A549 (cell line): ENCODE data around the gene ACTN1. TPM values are rescaled to one million over a fixed set of nuclear protein-coding genes. Genes with fewer than 3 reads are reported as not detected.

Source experiments
- ATAC-seq, 2 experiments: fragments of 200-7000 bp in 1 of 2; fragments of >200 bp in 1 of 2; cut with Nextera tagmentation in 1 of 2; cut with Tn5 transposase in 1 of 2; 3 replicates each; pipeline versions ENCODE4 v1.8.0 to v1.9.1; 2018 to 2020; ENCODE audit warnings: mild to moderate bottlenecking in 1 of 2, moderate library complexity in 1 of 2
- CTCF ChIA-PET: fragments of 300-600 bp; sonication (Branson Sonifier 250); formaldehyde crosslinking; extraction: SDS; loops from one replicate; lab custom pipeline; 2021; ENCODE audit warnings: antibody characterized with exemption, inconsistent platforms; lab: Yijun Ruan, JAX
- POLR2A ChIA-PET: fragments of 350-600 bp; formaldehyde crosslinking; extraction: SDS; loops from one replicate; lab custom pipeline; 2021; ENCODE audit warnings: antibody characterized with exemption, inconsistent platforms; lab: Yijun Ruan, JAX
- DNase-seq, 2 experiments: peaks; one replicate each; pipeline versions ENCODE4 v3.0.0 to v3.0.0-alpha.2; 2011 to 2016; ENCODE audit warnings: low read depth in 1 of 2, low spot score in 1 of 2
- FAIRE-seq: peaks from 2 replicates; lab custom pipeline; 2011; peaks lifted over from hg19 to GRCh38; lab: Jason Lieb, UNC
- H3K27ac ChIP-seq, 2 experiments: fragments of >200 bp; sonication (Bioruptor Twin); formaldehyde crosslinking; 3 replicates each; pipeline ENCODE4 v1.5.1; 2016 to 2017
- H3K4me1 ChIP-seq: fragments of >200 bp; sonication (Bioruptor Twin); formaldehyde crosslinking; 3 replicates; pipeline ENCODE4 v1.6.1; 2016
- H3K4me2 ChIP-seq: fragments of >200 bp; sonication (Bioruptor Twin); formaldehyde crosslinking; 3 replicates; pipeline ENCODE4 v1.6.1; 2016
- H3K4me3 ChIP-seq: fragments of >200 bp; sonication (Bioruptor Twin); formaldehyde crosslinking; 3 replicates; pipeline ENCODE4 v1.5.1; 2016
- H3K9me3 ChIP-seq: fragments of >200 bp; sonication (Bioruptor Twin); formaldehyde crosslinking; 3 replicates; pipeline ENCODE4 v1.6.1; 2016
- CHD4 ChIP-seq: fragments of 200-600 bp; sonication (generic); IDR thresholded peaks from 2 replicates; pipeline ENCODE4 v1.6.1; 2016; ENCODE audit warnings: antibody characterized with exemption, mild to moderate bottlenecking, borderline replicate concordance
- CTCF ChIP-seq: fragments of >200 bp; sonication (Bioruptor Twin); formaldehyde crosslinking; IDR thresholded peaks from 3 replicates; pipeline ENCODE4 v1.5.1; 2016
- EHF ChIP-seq: fragments of 250-450 bp; sonication (Bioruptor Pico); IDR thresholded peaks from 2 replicates; pipeline ENCODE4 v1.5.0; 2020; ENCODE audit warnings: mild to moderate bottlenecking
- EHMT2 ChIP-seq: fragments of 200-600 bp; sonication (generic); IDR thresholded peaks from 2 replicates; pipeline ENCODE4 v1.6.1; 2016; ENCODE audit warnings: antibody characterized with exemption, low read depth, mild to moderate bottlenecking, moderate library complexity
- ESRRA ChIP-seq: fragments of 150-350 bp; IDR thresholded peaks from 2 replicates; pipeline ENCODE4 v1.6.1; 2014; ENCODE audit warnings: mild to moderate bottlenecking, low read length, borderline replicate concordance
- FOSB ChIP-seq: fragments of 250-450 bp; sonication (Bioruptor Pico); IDR thresholded peaks from 2 replicates; pipeline ENCODE4 v1.5.0; 2020; ENCODE audit warnings: mild to moderate bottlenecking, moderate library complexity
- FOSL2 ChIP-seq, 2 experiments: fragments of 450-650 bp in 1 of 2; fragments of >200 bp in 1 of 2; sonication (Bioruptor Twin) in 1 of 2; formaldehyde crosslinking; IDR thresholded peaks; 2 replicates each; pipeline versions ENCODE4 v1.5.0 to v1.6.1; 2016 to 2020; ENCODE audit warnings: mild to moderate bottlenecking in 1 of 2, moderate library complexity in 1 of 2
- HES2 ChIP-seq: fragments of >200 bp; sonication (Bioruptor Twin); formaldehyde crosslinking; IDR thresholded peaks from 2 replicates; pipeline ENCODE4 v1.6.1; 2016
- HEYL ChIP-seq: fragments of 250-450 bp; sonication (Bioruptor Pico); IDR thresholded peaks from 2 replicates; pipeline ENCODE4 v1.8.0; 2021; ENCODE audit warnings: mild to moderate bottlenecking, moderate library complexity
- HMGXB4 ChIP-seq: fragments of 250-450 bp; sonication (Bioruptor Pico); IDR thresholded peaks from 2 replicates; pipeline ENCODE4 v1.5.0; 2021; ENCODE audit warnings: mild to moderate bottlenecking, moderate library complexity, borderline replicate concordance
- HOXA7 ChIP-seq: fragments of 250-450 bp; sonication (Bioruptor Pico); IDR thresholded peaks from 2 replicates; pipeline ENCODE4 v1.5.0; 2020; ENCODE audit warnings: mild to moderate bottlenecking, moderate library complexity
- HOXB13 ChIP-seq: fragments of 250-450 bp; sonication (Bioruptor Pico); IDR thresholded peaks from 2 replicates; pipeline ENCODE4 v1.5.0; 2020; ENCODE audit warnings: low read depth, mild to moderate bottlenecking, moderate library complexity
- KDM1A ChIP-seq: fragments of 200-600 bp; sonication (generic); IDR thresholded peaks from 2 replicates; pipeline ENCODE4 v1.6.1; 2016; ENCODE audit warnings: low read depth, mild to moderate bottlenecking
- MAZ ChIP-seq: fragments of 150-350 bp; IDR thresholded peaks from 2 replicates; pipeline ENCODE4 v1.6.1; 2014; ENCODE audit warnings: antibody characterized with exemption, low read depth, low read length, borderline replicate concordance
- NFE2L2 ChIP-seq: fragments of 150-350 bp; conservative IDR thresholded peaks from 2 replicates; pipeline ENCODE4 v1.6.1; 2014; ENCODE audit warnings: low read length
- POLR2A ChIP-seq: IDR thresholded peaks from 2 replicates; pipeline ENCODE4 v1.6.1; 2012; ENCODE audit warnings: mild to moderate bottlenecking, low read length
- POLR2AphosphoS2 ChIP-seq: conservative IDR thresholded peaks from 2 replicates; pipeline ENCODE4 v1.6.1; 2012; ENCODE audit warnings: low read length, improper control_type of control experiment, inconsistent platforms
- RFX5 ChIP-seq: fragments of 450-650 bp; IDR thresholded peaks from 2 replicates; pipeline ENCODE4 v1.7.1; 2014; ENCODE audit warnings: antibody characterized with exemption, mild to moderate bottlenecking, moderate library complexity
- SMC3 ChIP-seq: fragments of >200 bp; sonication (Bioruptor Twin); formaldehyde crosslinking; IDR thresholded peaks from 3 replicates; pipeline ENCODE4 v1.6.1; 2018; ENCODE audit warnings: inconsistent platforms
- SREBF2 ChIP-seq: fragments of 450-650 bp; IDR thresholded peaks from 2 replicates; pipeline ENCODE4 v1.6.1; 2014; ENCODE audit warnings: mild to moderate bottlenecking, moderate library complexity
- TFCP2L1 ChIP-seq: fragments of 250-450 bp; sonication (Bioruptor Pico); IDR thresholded peaks from 2 replicates; pipeline ENCODE4 v1.5.0; 2021; ENCODE audit warnings: mild to moderate bottlenecking
- ZC3H11A ChIP-seq: fragments of 450-650 bp; IDR thresholded peaks from 2 replicates; pipeline ENCODE4 v1.6.1; 2014; ENCODE audit warnings: antibody characterized with exemption, mild to moderate bottlenecking
- ZFP36 ChIP-seq: fragments of 450-650 bp; IDR thresholded peaks from 2 replicates; pipeline ENCODE4 v1.6.1; 2014; ENCODE audit warnings: borderline replicate concordance; ENCODE audit not compliant: partially characterized antibody
- ZNF302 ChIP-seq: fragments of 250-450 bp; sonication (Bioruptor Pico); IDR thresholded peaks from 2 replicates; pipeline ENCODE4 v1.9.0; 2021; ENCODE audit warnings: inconsistent platforms, mild to moderate bottlenecking, moderate library complexity
- WGBS: methylation state at CpG from one replicate; pipeline ENCODE4 v1.1.6; 2017; ENCODE audit errors: missing lambda C conversion rate; 5-methylcytosine and 5-hydroxymethylcytosine counted together
- polyA plus RNA-seq, 4 experiments: library from polyadenylated mRNA; depleted of rRNA in 3 of 4; stranded (reverse); fragments of >200 nt; fragmentation: RNase III in 1 of 4; extraction: RNeasy Plus Mini Kit Qiagen cat#74134 plus additional on column Dnase treatment in 1 of 4; gene quantifications; 2 replicates in 3 of 4; 3 replicates in 1 of 4; pipeline ENCODE4 v1.2.3, GENCODE V29; 2011 to 2017

ACTN1 gene
- polyA plus RNA-seq, 2 of the 4 experiments (the other 2 are of a cell fraction): 208 to 245 TPM

- FAIRE-seq (no peak), DNase-seq (no peak)
- WGBS: 93% methylated on average over 3 of the region's 3 CpGs
- Histone ChIP-seq H3K4me3 (no peak overlapping the region), H3K27ac (no peak overlapping the region), H3K4me1 (peaks cover 25% of the 10 kb centered on the region)
- ChIA-PET CTCF (interaction anchor here (0.7 to 38.0 kb wide), 6 partner anchors 15 to 181 kb away, joined by 4 to 480 read pairs (median 18); no protein-coding TSS in a partner anchor), POLR2A (no interaction called here)
- peak; percentile 51 for TF ChIP-seq ZFP36
- no peak for TF ChIP-seq CHD4
- TF ChIP-seq, all 56 proteins: peak for 1
- no peak overlapping the region for H3K4me2 ChIP-seq
- no peak for ATAC-seq
- peaks cover 7% of the 10 kb centered on the region; the same call in 2 of the 3 replicates for H3K9me3 ChIP-seq
Observed at GRCh38 chr14:68927089-68927488, 52.0 kb downstream of the ACTN1 start.

- Histone ChIP-seq H3K4me1 (peaks cover 26% of the 10 kb centered on the region), H3K9me3 (peaks cover 7% of the 10 kb centered on the region; the same call in 2 of the 3 replicates), H3K4me3 (no peak overlapping the region), H3K27ac (no peak overlapping the region), H3K4me2 (no peak overlapping the region)
- FAIRE-seq: peak; percentile 13
- ATAC-seq: no peak
- TF ChIP-seq POLR2A (no peak), MAZ (no peak), ZC3H11A (no peak), FOSL2 (IDR thresholded peaks at IDR 0.05) (no peak), FOSL2 (CRISPR knock-in tag; IDR thresholded peaks at IDR 0.05) (no peak), HMGXB4 (CRISPR knock-in tag) (no peak), POLR2AphosphoS2 (no peak), CTCF (peak; percentile 23; the same call in 2 of the 3 replicates)
- ChIA-PET POLR2A (no interaction called here), CTCF (interaction anchor here (0.5 to 38.0 kb wide), 10 partner anchors 14 to 1226 kb away, joined by 3 to 480 read pairs (median 7); no protein-coding TSS in a partner anchor)
- WGBS: 100% methylated on average over 1 of the region's 1 CpG
- DNase-seq: peak in 1 of 2 experiments; percentile 46
Observed at GRCh38 chr14:68926236-68926635, 52.9 kb downstream of the ACTN1 start.

- ChIA-PET POLR2A (no interaction called here), CTCF (interaction anchor here (0.7 to 38.0 kb wide), 8 partner anchors 13 to 183 kb away, joined by 3 to 480 read pairs (median 11); partner anchors contain the start of gene ACTN1)
- Histone ChIP-seq H3K27ac (no peak overlapping the region), H3K4me3 (no peak overlapping the region), H3K4me1 (peaks cover 24% of the 10 kb centered on the region), H3K9me3 (peaks cover 7% of the 10 kb centered on the region; the same call in 2 of the 3 replicates), H3K4me2 (no peak overlapping the region)
- 96% methylated on average over 10 of the region's 10 CpGs for WGBS
- DNase-seq: no peak
- no peak for FAIRE-seq
- no peak for TF ChIP-seq SREBF2
- TF ChIP-seq ZFP36: no peak
- no peak for TF ChIP-seq CHD4
- TF ChIP-seq CTCF: no peak
- no peak for TF ChIP-seq ESRRA
- no peak for TF ChIP-seq EHF (CRISPR knock-in tag)
- no peak for TF ChIP-seq HMGXB4 (CRISPR knock-in tag)
- TF ChIP-seq KDM1A: no peak
- no peak for TF ChIP-seq HOXA7 (CRISPR knock-in tag)
- TF ChIP-seq NFE2L2: no peak
- TF ChIP-seq EHMT2: no peak
- TF ChIP-seq RFX5: no peak
- no peak for TF ChIP-seq HES2
- no peak for TF ChIP-seq HOXB13 (CRISPR knock-in tag)
- no peak for TF ChIP-seq TFCP2L1 (CRISPR knock-in tag)
- no peak for TF ChIP-seq HEYL (CRISPR knock-in tag)
- TF ChIP-seq ZNF302 (CRISPR knock-in tag): no peak
- no peak for TF ChIP-seq FOSB (CRISPR knock-in tag)
- TF ChIP-seq SMC3: no peak
- ATAC-seq: no peak
Observed at GRCh38 chr14:68925373-68925772, 53.7 kb downstream of the ACTN1 start.
